ENCODE data around the gene C16orf92. TPM values are rescaled to one million over a fixed set of nuclear protein-coding genes. Genes with fewer than 3 reads are reported as not detected.
A peak's percentile ranks its signal among the peaks of the same experiment; 100 is the strongest.

C16orf92 gene
- total and polyA plus RNA-seq, 2 of the 13 experiments (the other 11 are each of a cell fraction or from before 2014, with no cell fraction given), result not detected

DNA sequence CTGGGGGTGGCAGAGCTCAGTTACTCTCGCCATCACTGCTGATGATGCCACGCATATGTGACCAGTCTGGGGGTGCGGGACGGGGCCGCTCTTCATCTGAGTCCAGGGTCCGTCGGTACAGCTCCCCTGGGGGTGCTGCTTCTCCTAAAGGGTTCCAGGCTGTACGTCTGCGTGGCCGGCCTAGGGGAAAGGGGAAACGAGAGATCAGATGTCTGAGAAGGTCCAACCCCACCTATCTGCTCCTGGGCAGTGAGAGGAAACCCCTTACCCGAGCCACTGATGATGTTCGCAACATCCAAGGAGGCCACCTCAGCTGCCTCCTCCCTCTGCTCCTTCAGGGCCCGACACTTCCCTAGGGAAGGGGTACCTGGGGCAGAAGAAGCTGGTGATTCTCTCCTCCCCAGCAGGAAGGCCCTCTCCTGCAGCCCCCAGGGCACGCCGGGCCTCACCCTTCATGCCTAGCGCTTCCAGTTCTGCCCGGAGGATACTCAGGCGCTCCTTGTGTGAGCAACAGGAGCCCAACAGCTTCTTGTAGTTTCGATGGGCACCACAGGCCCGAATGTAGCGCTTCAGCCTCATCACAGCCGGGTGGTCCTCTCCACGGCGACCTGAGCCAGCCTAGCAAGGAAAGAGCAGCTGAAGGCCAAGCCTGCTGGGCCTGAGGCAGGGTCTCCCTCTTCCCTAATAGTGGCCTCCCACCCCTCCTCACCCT is 29.7 kb upstream of the C16orf92 start:
- no peaks in the 10 kb centered on the region for H4K20me1 ChIP-seq (ENCODE audit: insufficient read depth, low read length)
- no peak overlapping the region for H3K4me2 ChIP-seq (ENCODE audit: low read depth, low read length)
- intact Hi-C loops (cut with micrococcal nuclease; ENCODE audit: unreplicated experiment), result no loop called here
- H3K79me2 ChIP-seq (ENCODE audit: insufficient read depth, low read length), result peaks cover 9% of the 10 kb centered on the region
- no TSS peak for BruUV-seq (replicated peaks)
- peaks cover 0 to 5% of the 10 kb centered on the region in 2 experiments; a peak in 1 of 5 replicates for H3K27me3 ChIP-seq (ENCODE audit: control insufficient read depth in 1 of 2, insufficient read depth in 2 of 2, low read length in 2 of 2)
- H2AFZ ChIP-seq (ENCODE audit: low read length), result no peak overlapping the region
- H3K4me3 ChIP-seq (replicated peaks in 1 of 3; ENCODE audit: insufficient read depth in 1 of 3, low read depth in 2 of 3, low read length in 3 of 3), result no peak overlapping the region
- no peak for FAIRE-seq
- peaks cover 24% of the 10 kb centered on the region for H3K4me1 ChIP-seq (ENCODE audit: insufficient read depth, low read length)
- H3K9ac ChIP-seq (ENCODE audit: insufficient read depth, low read depth, low read length), result no peak overlapping the region
- DNase-seq (ENCODE audit: low spot score), result no peak
- peaks cover 15 to 46% of the 10 kb centered on the region in 2 experiments for H3K36me3 ChIP-seq (replicated peaks in 1 of 2; ENCODE audit: control insufficient read depth in 1 of 2, insufficient read depth in 2 of 2, low read length in 2 of 2)
- ChIA-PET POLR2A (interaction anchor here (0.6 to 2.0 kb wide), 4 partner anchors 20 to 186 kb away, joined by 3 to 10 read pairs (median 6); partner anchors contain the start of genes KCTD13 and TAOK2), CTCF (ENCODE audit: low intra/inter-chr PET ratio, low total read pairs) (no interaction called here)
- 95% methylated on average over 18 of the region's 25 CpGs for WGBS (ENCODE audit: low lambda C conversion rate)
- no peak overlapping the region for H3K27ac ChIP-seq (ENCODE audit: extremely low read length, insufficient read depth, low read length)
- ATAC-seq, result no peak
- H3K9me3 ChIP-seq (ENCODE audit: low read length), result no peaks in the 10 kb centered on the region
- in situ Hi-C loops (cut with HindIII; ENCODE audit: extremely low pct_ligation_motif_present, low pct_unique_long_range_greater_than_20kb), result no loop called here
- TF ChIP-seq HNRNPLL (IDR thresholded peaks at IDR 0.05; ENCODE audit: low read depth, low read length, poor library complexity, severe bottlenecking) (no peak), KDM4B (CRISPR knock-in tag; IDR thresholded peaks at IDR 0.05) (no peak), ZNF577 (CRISPR knock-in tag; IDR thresholded peaks at IDR 0.05; ENCODE audit: borderline replicate concordance, low read depth) (no peak), POLR2A (IDR thresholded peaks at IDR 0.05; ENCODE audit: insufficient read depth in 1 of 2, low read depth in 2 of 2, low read length in 2 of 2) (peak; percentile 1 to 27; a peak in 2 of 4 replicates), CHD4 (IDR thresholded peaks at IDR 0.05; ENCODE audit: borderline replicate concordance, low read length) (no peak), HNRNPL (IDR thresholded peaks at IDR 0.05; ENCODE audit: low read depth, low read length) (no peak), HOXA7 (CRISPR knock-in tag; IDR thresholded peaks at IDR 0.05) (no peak), TMF1 (CRISPR knock-in tag; IDR thresholded peaks at IDR 0.05; ENCODE audit: low read depth) (no peak), AGO2 (optimal IDR thresholded peaks at IDR 0.05; ENCODE audit: low read depth, low read length) (peak; percentile 89), KLF6 (CRISPR knock-in tag; IDR thresholded peaks at IDR 0.05) (no peak)
- TF ChIP-seq, protein P1, sequence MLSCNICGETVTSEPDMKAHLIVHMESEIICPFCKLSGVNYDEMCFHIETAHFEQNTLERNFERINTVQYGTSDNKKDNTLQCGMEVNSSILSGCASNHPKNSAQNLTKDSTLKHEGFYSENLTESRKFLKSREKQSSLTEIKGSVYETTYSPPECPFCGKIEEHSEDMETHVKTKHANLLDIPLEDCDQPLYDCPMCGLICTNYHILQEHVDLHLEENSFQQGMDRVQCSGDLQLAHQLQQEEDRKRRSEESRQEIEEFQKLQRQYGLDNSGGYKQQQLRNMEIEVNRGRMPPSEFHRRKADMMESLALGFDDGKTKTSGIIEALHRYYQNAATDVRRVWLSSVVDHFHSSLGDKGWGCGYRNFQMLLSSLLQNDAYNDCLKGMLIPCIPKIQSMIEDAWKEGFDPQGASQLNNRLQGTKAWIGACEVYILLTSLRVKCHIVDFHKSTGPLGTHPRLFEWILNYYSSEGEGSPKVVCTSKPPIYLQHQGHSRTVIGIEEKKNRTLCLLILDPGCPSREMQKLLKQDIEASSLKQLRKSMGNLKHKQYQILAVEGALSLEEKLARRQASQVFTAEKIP (CRISPR knock-in tag; IDR thresholded peaks at IDR 0.05; ENCODE audit: borderline replicate concordance), result no peak
- TF ChIP-seq, protein P2, sequence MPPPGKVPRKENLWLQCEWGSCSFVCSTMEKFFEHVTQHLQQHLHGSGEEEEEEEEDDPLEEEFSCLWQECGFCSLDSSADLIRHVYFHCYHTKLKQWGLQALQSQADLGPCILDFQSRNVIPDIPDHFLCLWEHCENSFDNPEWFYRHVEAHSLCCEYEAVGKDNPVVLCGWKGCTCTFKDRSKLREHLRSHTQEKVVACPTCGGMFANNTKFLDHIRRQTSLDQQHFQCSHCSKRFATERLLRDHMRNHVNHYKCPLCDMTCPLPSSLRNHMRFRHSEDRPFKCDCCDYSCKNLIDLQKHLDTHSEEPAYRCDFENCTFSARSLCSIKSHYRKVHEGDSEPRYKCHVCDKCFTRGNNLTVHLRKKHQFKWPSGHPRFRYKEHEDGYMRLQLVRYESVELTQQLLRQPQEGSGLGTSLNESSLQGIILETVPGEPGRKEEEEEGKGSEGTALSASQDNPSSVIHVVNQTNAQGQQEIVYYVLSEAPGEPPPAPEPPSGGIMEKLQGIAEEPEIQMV (CRISPR knock-in tag; IDR thresholded peaks at IDR 0.05; ENCODE audit: low read depth), result no peak
- TF ChIP-seq, protein P3, sequence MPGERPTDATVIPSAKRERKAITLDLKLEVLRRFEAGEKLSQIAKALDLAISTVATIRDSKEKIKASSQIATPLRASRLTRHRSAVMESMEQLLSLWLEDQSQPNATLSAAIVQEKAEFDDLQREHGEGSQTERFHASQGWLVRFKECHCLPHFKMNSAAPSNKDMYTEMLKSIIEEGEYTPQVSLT (CRISPR knock-in tag; IDR thresholded peaks at IDR 0.05; ENCODE audit: borderline replicate concordance, low read depth), result no peak
- TF ChIP-seq, protein P4, sequence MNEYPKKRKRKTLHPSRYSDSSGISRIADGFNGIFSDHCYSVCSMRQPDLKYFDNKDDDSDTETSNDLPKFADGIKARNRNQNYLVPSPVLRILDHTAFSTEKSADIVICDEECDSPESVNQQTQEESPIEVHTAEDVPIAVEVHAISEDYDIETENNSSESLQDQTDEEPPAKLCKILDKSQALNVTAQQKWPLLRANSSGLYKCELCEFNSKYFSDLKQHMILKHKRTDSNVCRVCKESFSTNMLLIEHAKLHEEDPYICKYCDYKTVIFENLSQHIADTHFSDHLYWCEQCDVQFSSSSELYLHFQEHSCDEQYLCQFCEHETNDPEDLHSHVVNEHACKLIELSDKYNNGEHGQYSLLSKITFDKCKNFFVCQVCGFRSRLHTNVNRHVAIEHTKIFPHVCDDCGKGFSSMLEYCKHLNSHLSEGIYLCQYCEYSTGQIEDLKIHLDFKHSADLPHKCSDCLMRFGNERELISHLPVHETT (CRISPR knock-in tag; conservative IDR thresholded peaks at IDR 0.05), result no peak
- TF ChIP-seq, protein P5, sequence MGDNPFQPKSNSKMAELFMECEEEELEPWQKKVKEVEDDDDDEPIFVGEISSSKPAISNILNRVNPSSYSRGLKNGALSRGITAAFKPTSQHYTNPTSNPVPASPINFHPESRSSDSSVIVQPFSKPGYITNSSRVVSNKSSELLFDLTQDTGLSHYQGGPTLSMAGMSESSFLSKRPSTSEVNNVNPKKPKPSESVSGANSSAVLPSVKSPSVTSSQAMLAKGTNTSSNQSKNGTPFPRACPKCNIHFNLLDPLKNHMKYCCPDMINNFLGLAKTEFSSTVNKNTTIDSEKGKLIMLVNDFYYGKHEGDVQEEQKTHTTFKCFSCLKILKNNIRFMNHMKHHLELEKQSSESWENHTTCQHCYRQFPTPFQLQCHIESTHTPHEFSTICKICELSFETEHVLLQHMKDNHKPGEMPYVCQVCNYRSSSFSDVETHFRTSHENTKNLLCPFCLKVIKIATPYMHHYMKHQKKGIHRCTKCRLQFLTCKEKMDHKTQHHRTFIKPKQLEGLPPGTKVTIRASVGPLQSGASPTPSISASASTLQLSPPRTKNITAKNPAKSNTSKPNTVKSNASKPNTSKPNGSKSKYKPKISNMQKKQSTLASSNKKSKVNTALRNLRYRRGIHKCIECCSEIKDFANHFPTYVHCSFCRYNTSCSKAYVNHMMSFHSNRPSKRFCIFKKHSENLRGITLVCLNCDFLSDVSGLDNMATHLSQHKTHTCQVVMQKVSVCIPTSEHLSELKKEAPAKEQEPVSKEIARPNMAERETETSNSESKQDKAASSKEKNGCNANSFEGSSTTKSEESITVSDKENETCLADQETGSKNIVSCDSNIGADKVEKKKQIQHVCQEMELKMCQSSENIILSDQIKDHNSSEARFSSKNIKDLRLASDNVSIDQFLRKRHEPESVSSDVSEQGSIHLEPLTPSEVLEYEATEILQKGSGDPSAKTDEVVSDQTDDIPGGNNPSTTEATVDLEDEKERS (CRISPR knock-in tag; IDR thresholded peaks at IDR 0.05), result no peak
